OCI-LY3 (cell line): ENCODE results near the gene PTPRD.

Source experiments
- H2AFZ ChIP-seq: fragments of 200-600, 300-600 bp; shearing (Covaris generic); 2 replicates; pipeline ENCODE4 v1.6.0; 2014; ENCODE audit warnings: antibody characterized with exemption, low read depth, low read length
- H3K27ac ChIP-seq: fragments of 200-600, 300-600 bp; sonication (generic); 2 replicates; pipeline ENCODE4 v1.5.1; 2014; ENCODE audit warnings: mild to moderate bottlenecking, low read length, moderate library complexity, mixed read lengths
- H3K27me3 ChIP-seq: fragments of 200-600, 300-600 bp; sonication (generic); 2 replicates; pipeline ENCODE4 v1.6.1; 2014; ENCODE audit warnings: low read depth, low read length, mixed read lengths
- H3K36me3 ChIP-seq: fragments of 200-600, 300-600 bp; sonication (generic); replicated peaks from 2 replicates; pipeline ENCODE3; 2014; ENCODE audit warnings: low read depth, low read length, mixed read lengths
- H3K4me1 ChIP-seq: fragments of 300-600, 200-600 bp; sonication (generic); 2 replicates; pipeline ENCODE4 v1.6.1; 2014; ENCODE audit warnings: low read length, mixed read lengths
- H3K4me2 ChIP-seq: fragments of 200-600, 300-600 bp; sonication (generic); 2 replicates; pipeline ENCODE4 v1.6.1; 2014; ENCODE audit warnings: low read length, mixed read lengths
- H3K4me3 ChIP-seq: fragments of 300-600, 200-600 bp; sonication (generic); 2 replicates; pipeline ENCODE4 v1.5.1; 2014; ENCODE audit warnings: antibody characterized with exemption, mild to moderate bottlenecking, low read length, moderate library complexity
- H3K79me2 ChIP-seq: fragments of 300-600, 200-600 bp; shearing (Covaris generic); 2 replicates; pipeline ENCODE4 v1.6.1; 2014; ENCODE audit warnings: mild to moderate bottlenecking, low read length, mixed read lengths
- H3K9ac ChIP-seq: fragments of 300-600, 200-600 bp; shearing (Covaris generic); 2 replicates; pipeline ENCODE4 v1.6.0; 2014; ENCODE audit warnings: mild to moderate bottlenecking, low read length, moderate library complexity
- H3K9me3 ChIP-seq: fragments of 200-600, 300-600 bp; shearing (Covaris generic); 2 replicates; pipeline ENCODE4 v1.6.1; 2014; ENCODE audit warnings: low read length, mixed read lengths; ENCODE audit not compliant: insufficient read depth
- H4K20me1 ChIP-seq: fragments of 200-600, 300-600 bp; sonication (generic); 2 replicates; pipeline ENCODE4 v1.6.1; 2016; ENCODE audit warnings: low read length, mixed read lengths; ENCODE audit not compliant: insufficient read depth
- CTCF ChIP-seq: fragments of 200-600, 300-600 bp; sonication (generic); IDR thresholded peaks from 2 replicates; pipeline ENCODE4 v1.5.1; 2014; ENCODE audit warnings: antibody characterized with exemption, low read length, low read depth
- EZH2phosphoT487 ChIP-seq: fragments of 200-600 bp; shearing (Covaris generic); IDR thresholded peaks from 2 replicates; pipeline ENCODE4 v1.6.1; 2018; ENCODE audit warnings: antibody characterized with exemption, mixed run types, low read depth

PTPRD gene

GRCh38 chr9:8431505-8431904, 2181.3 kb downstream of the PTPRD start:
- Histone ChIP-seq H3K4me3 (no peak overlapping the region), H3K27ac (no peak overlapping the region), H3K79me2 (no peaks in the 10 kb centered on the region), H3K4me2 (no peak overlapping the region), H3K36me3 (no peaks in the 10 kb centered on the region), H3K9ac (no peak overlapping the region), H3K9me3 (no peaks in the 10 kb centered on the region), H4K20me1 (no peaks in the 10 kb centered on the region), H2AFZ (no peak overlapping the region), H3K4me1 (no peaks in the 10 kb centered on the region), H3K27me3 (0 out of 2 replicates have a peak, but pooled peaks cover 3% of the 10 kb centered on the region)
- no peak for TF ChIP-seq CTCF
- no peak for TF ChIP-seq EZH2phosphoT487

- Histone ChIP-seq H3K4me1 (no peaks in the 10 kb centered on the region), H4K20me1 (no peaks in the 10 kb centered on the region), H3K9ac (no peak overlapping the region), H3K27me3 (0 out of 2 replicates have a peak, but pooled peaks cover 3% of the 10 kb centered on the region), H3K9me3 (no peaks in the 10 kb centered on the region), H3K79me2 (no peaks in the 10 kb centered on the region), H3K4me3 (no peak overlapping the region), H3K4me2 (no peak overlapping the region), H3K36me3 (no peaks in the 10 kb centered on the region), H2AFZ (no peak overlapping the region), H3K27ac (no peak overlapping the region)
- TF ChIP-seq EZH2phosphoT487 (no peak), CTCF (no peak)
Measured at GRCh38 chr9:8430945-8431344, 2181.9 kb downstream of the PTPRD start.

GRCh38 chr9:8429768-8430167, 2183.0 kb downstream of the PTPRD start:
- Histone ChIP-seq H3K36me3 (no peaks in the 10 kb centered on the region), H3K27ac (no peak overlapping the region), H3K4me3 (no peak overlapping the region), H3K9me3 (no peaks in the 10 kb centered on the region), H2AFZ (no peak overlapping the region), H3K79me2 (no peaks in the 10 kb centered on the region), H3K27me3 (0 out of 2 replicates have a peak, but pooled peaks cover 1% of the 10 kb centered on the region), H3K9ac (no peak overlapping the region), H4K20me1 (no peaks in the 10 kb centered on the region), H3K4me1 (no peaks in the 10 kb centered on the region), H3K4me2 (no peak overlapping the region)
- TF ChIP-seq EZH2phosphoT487 = no peak
- TF ChIP-seq CTCF = no peak

GRCh38 chr9:8429157-8429556, 2183.6 kb downstream of the PTPRD start:
- Histone ChIP-seq H3K4me3 (no peak overlapping the region), H4K20me1 (no peaks in the 10 kb centered on the region), H3K4me2 (no peak overlapping the region), H3K27ac (no peak overlapping the region), H3K27me3 (no peaks in the 10 kb centered on the region), H3K79me2 (no peaks in the 10 kb centered on the region), H3K36me3 (no peaks in the 10 kb centered on the region), H2AFZ (no peak overlapping the region), H3K9ac (no peak overlapping the region), H3K9me3 (no peaks in the 10 kb centered on the region), H3K4me1 (no peaks in the 10 kb centered on the region)
- no peak for TF ChIP-seq EZH2phosphoT487
- TF ChIP-seq CTCF = no peak
